Stimulated activated CD4-positive, alpha-beta T cell treated with anti-CD3 and anti-CD28 coated beads, Interleukin-4, amount 100 ng/mL, for 4 hours (primary cell): ENCODE data around the gene NWD2.
"Not testable (repeated sequence)": the region's sequence is repeated elsewhere in the genome, so short reads cannot be mapped to it uniquely, and the experiment has no call there.

Experiments used
- DNase-seq, 2 experiments: peaks; one replicate each; pipeline ENCODE4 v3.0.0-alpha.2; 2020

NWD2 gene

GRCh38 chr4:37244583-37245390 lies at the start of gene NWD2:
Gene NWD2, plus strand, starts transcription at chr4:37244743. Its CDS starts 325 bp downstream, at chr4:37245068.
- no peak for DNase-seq

- DNase-seq: no peak
Measured at GRCh38 chr4:37197899-37198298, 46.6 kb upstream of the NWD2 start.

- DNase-seq: not testable (repeated sequence)
Measured at GRCh38 chr4:37204740-37205139, 39.8 kb upstream of the NWD2 start.

GRCh38 chr4:37216209-37216608 lies 28.3 kb upstream of the NWD2 start:
- DNase-seq: no peak

- DNase-seq: no peak
Measured at GRCh38 chr4:37219242-37219641, 25.3 kb upstream of the NWD2 start.

- no peak for DNase-seq
Measured at GRCh38 chr4:37219990-37220389, 24.6 kb upstream of the NWD2 start.

GRCh38 chr4:37220685-37221084 lies 23.9 kb upstream of the NWD2 start:
- DNase-seq: no peak

GRCh38 chr4:37223732-37224131 lies 20.8 kb upstream of the NWD2 start:
- no peak for DNase-seq

- DNase-seq: no peak
Measured at GRCh38 chr4:37224854-37225253, 19.7 kb upstream of the NWD2 start.

- no peak for DNase-seq
Measured at GRCh38 chr4:37225778-37226177, 18.8 kb upstream of the NWD2 start.

GRCh38 chr4:37232315-37232714 lies 12.2 kb upstream of the NWD2 start:
- DNase-seq: no peak

- no peak for DNase-seq
Measured at GRCh38 chr4:37236165-37236564, 8.4 kb upstream of the NWD2 start.

GRCh38 chr4:37241647-37242046 lies 2.9 kb upstream of the NWD2 start:
- DNase-seq: no peak

- no peak for DNase-seq
Measured at GRCh38 chr4:37243051-37243450, 1.5 kb upstream of the NWD2 start.

- DNase-seq: no peak
Measured at GRCh38 chr4:37243722-37244582, 591 bp upstream of the NWD2 start.

- no peak for DNase-seq
Measured at GRCh38 chr4:37245391-37245954, 930 bp downstream of the NWD2 start.

GRCh38 chr4:37246891-37247290 lies 2.3 kb downstream of the NWD2 start:
- no peak for DNase-seq

GRCh38 chr4:37258221-37258620 lies 13.7 kb downstream of the NWD2 start:
- no peak for DNase-seq

GRCh38 chr4:37268319-37268718 lies 23.8 kb downstream of the NWD2 start:
- DNase-seq: no peak

- DNase-seq: no peak
Measured at GRCh38 chr4:37279121-37279520, 34.6 kb downstream of the NWD2 start.

- DNase-seq: no peak
Measured at GRCh38 chr4:37279894-37280592, 35.5 kb downstream of the NWD2 start.

- no peak for DNase-seq
Measured at GRCh38 chr4:37299468-37299867, 54.9 kb downstream of the NWD2 start.

- no peak for DNase-seq
Measured at GRCh38 chr4:37304612-37305011, 60.1 kb downstream of the NWD2 start.
